Thyroid gland (tissue), 4 donors: ENCODE data around the gene LARP1B. TPM values are rescaled to one million over a fixed set of nuclear protein-coding genes. Genes with fewer than 3 reads are reported as not detected.

Experiments used
- DNase-seq, 2 donors: peaks; one replicate each; pipeline ENCODE4 v3.0.0-alpha.2; 2019
- H3K27ac ChIP-seq, 3 donors: fragments of 200-600 bp; sonication (generic); 1 replicate in 2 of 3; 2 replicates in 1 of 3; pipeline ENCODE4 v1.5.1; 2016 to 2019; ENCODE audit warnings: mild to moderate bottlenecking in 1 of 3, moderate library complexity in 1 of 3
- H3K27me3 ChIP-seq: fragments of 200-600 bp; sonication (generic); one replicate; pipeline ENCODE4 v1.5.1; 2019
- H3K36me3 ChIP-seq, 2 donors: fragments of 200-600 bp; sonication (generic); one replicate each; pipeline ENCODE4 v1.5.1; 2016 to 2019
- H3K4me1 ChIP-seq, 2 donors: fragments of 200-600 bp; sonication (generic); one replicate each; pipeline ENCODE4 v1.5.1; 2017 to 2019
- H3K4me3 ChIP-seq, 3 donors: fragments of 200-600 bp; sonication (generic); replicated peaks in 1 of 3; 1 replicate in 2 of 3; 2 replicates in 1 of 3; pipeline ENCODE4 v1.5.1; 2016; ENCODE audit warnings: mild to moderate bottlenecking in 1 of 3
- H3K9me3 ChIP-seq: fragments of 200-600 bp; sonication (generic); one replicate; pipeline ENCODE4 v1.5.1; 2017
- CTCF ChIP-seq, 6 experiments: fragments of 200-600 bp in 3 of 6; fragments of 450-650 bp in 3 of 6; sonication (generic) in 3 of 6; IDR thresholded peaks; one replicate each; pipeline ENCODE4 v1.5.1; 2016 to 2019; ENCODE audit warnings: antibody characterized with exemption in 6 of 6, mild to moderate bottlenecking in 2 of 6, inconsistent platforms in 1 of 6, moderate library complexity in 1 of 6
- POLR2A ChIP-seq, 2 donors: fragments of 450-650 bp; IDR thresholded peaks; one replicate each; pipeline ENCODE4 v1.6.1; 2017; ENCODE audit warnings: antibody characterized with exemption in 2 of 2, mild to moderate bottlenecking in 2 of 2, moderate library complexity in 1 of 2
- WGBS, 2 donors: methylation state at CpG; one replicate each; pipeline ENCODE4 v1.1.5; 2017; 5-methylcytosine and 5-hydroxymethylcytosine counted together
- intact Hi-C: fragments of 100-400 bp; cut with DNase I; formaldehyde crosslinking; loops from one replicate; pipeline ENCODE4 v1.15.1; 2023
- total RNA-seq, 4 donors: library from RNA; depleted of rRNA; stranded (reverse); fragments of >200 nt; gene quantifications; one replicate each; pipeline ENCODE4 v1.2.3, GENCODE V29; 2016

LARP1B gene
- total RNA-seq, 4 donors from 2014 or later, result 25.4 to 42.7 (median 33.4) TPM

DNA sequence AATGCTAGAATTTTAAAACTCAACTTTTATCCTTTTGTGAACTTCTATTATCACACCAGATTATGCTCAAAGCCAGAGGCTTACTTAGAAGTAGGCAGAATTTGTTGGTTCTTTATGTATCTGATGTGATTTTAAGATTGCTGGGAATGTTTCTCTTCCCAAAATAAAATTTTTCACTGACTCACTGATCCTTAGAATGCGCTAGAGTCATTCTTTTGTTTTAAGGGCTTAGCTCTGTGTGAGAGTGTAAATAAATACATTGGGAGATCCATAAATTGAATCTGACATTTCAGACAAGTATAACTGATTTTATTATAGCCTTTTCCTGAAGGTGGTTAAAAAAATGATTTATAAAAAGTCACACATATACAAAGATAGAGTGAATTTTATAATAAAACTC is 101.3 kb downstream of the LARP1B start:
- intact Hi-C loops, result no loop called here
- H3K36me3 ChIP-seq, result no peaks in the 10 kb centered on the region
- TF ChIP-seq CTCF (IDR thresholded peaks at IDR 0.05) (no peak), POLR2A (IDR thresholded peaks at IDR 0.05) (no peak)
- DNase-seq, result no peak
- no peaks in the 10 kb centered on the region for H3K4me1 ChIP-seq
- H3K4me3 ChIP-seq, result no peak overlapping the region
- H3K9me3 ChIP-seq, result no peaks in the 10 kb centered on the region
- no peak overlapping the region for H3K27ac ChIP-seq
- 97 to 98% methylated on average over 1 of the region's 1 CpG for WGBS, 2 donors
- no peaks in the 10 kb centered on the region for H3K27me3 ChIP-seq

GRCh38 chr4:128163177-128164117 is 102.3 kb downstream of the LARP1B start:
- no peak for DNase-seq
- Histone ChIP-seq H3K9me3 (no peaks in the 10 kb centered on the region), H3K4me1 (no peaks in the 10 kb centered on the region), H3K36me3 (no peaks in the 10 kb centered on the region), H3K4me3 (no peak overlapping the region), H3K27me3 (no peaks in the 10 kb centered on the region), H3K27ac (no peak overlapping the region)
- intact Hi-C loops, result no loop called here
- TF ChIP-seq POLR2A (IDR thresholded peaks at IDR 0.05), result no peak
- no peak for TF ChIP-seq CTCF (IDR thresholded peaks at IDR 0.05)
- WGBS, 2 donors, result 77 to 79% methylated on average over 4 of the region's 4 CpGs

DNA sequence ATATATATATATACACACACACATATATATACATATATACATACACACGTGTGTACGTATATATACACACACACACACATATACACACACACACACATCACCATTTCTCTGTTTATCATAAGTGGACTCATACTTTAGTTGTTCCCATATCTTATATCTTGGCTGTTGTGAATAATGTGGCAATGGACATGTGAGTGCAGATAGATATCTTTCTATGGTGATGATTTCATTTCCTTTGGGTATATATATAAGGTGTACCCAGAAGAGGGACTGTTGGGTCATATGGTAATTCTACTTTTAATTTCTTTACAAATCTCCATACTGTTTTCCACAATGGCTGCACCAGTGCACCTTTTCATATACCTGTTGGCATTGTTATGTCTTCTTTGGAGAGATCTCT is 105.9 kb downstream of the LARP1B start:
- no peak for DNase-seq
- Histone ChIP-seq H3K36me3 (no peaks in the 10 kb centered on the region), H3K4me3 (no peak overlapping the region), H3K27ac (no peak overlapping the region), H3K27me3 (no peaks in the 10 kb centered on the region), H3K4me1 (no peaks in the 10 kb centered on the region), H3K9me3 (no peaks in the 10 kb centered on the region)
- TF ChIP-seq POLR2A (IDR thresholded peaks at IDR 0.05) (no peak), CTCF (IDR thresholded peaks at IDR 0.05) (no peak)
- intact Hi-C loops, result no loop called here
- WGBS, 2 donors, result 84 to 92% methylated on average over 2 of the region's 2 CpGs

DNA sequence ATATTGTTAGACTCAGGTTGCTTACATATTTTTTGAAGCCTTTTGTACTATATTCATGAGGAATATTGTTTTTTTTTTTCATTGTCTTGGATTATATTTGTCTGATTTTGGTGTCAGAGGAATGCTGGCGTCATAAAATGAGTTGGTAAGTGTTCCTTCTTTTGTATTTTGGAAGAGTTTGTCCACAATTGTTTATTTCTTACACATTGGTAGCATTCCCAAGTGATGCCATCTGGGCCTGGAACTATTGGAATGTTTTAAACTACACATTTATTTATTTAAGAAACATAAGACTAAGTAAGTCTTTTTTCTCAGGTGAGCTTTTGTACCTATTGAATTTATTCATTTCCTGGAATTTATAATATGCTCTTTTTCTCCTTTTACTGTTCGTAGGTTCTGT is 107.6 kb downstream of the LARP1B start:
- DNase-seq, result no peak
- TF ChIP-seq CTCF (IDR thresholded peaks at IDR 0.05) (no peak), POLR2A (IDR thresholded peaks at IDR 0.05) (no peak)
- Histone ChIP-seq H3K27ac (no peak overlapping the region), H3K4me3 (no peak overlapping the region), H3K27me3 (no peaks in the 10 kb centered on the region), H3K9me3 (no peaks in the 10 kb centered on the region), H3K4me1 (no peaks in the 10 kb centered on the region), H3K36me3 (no peaks in the 10 kb centered on the region)
- WGBS, 2 donors, result 95 to 96% methylated on average over 2 of the region's 2 CpGs
- intact Hi-C loops, result no loop called here

DNA sequence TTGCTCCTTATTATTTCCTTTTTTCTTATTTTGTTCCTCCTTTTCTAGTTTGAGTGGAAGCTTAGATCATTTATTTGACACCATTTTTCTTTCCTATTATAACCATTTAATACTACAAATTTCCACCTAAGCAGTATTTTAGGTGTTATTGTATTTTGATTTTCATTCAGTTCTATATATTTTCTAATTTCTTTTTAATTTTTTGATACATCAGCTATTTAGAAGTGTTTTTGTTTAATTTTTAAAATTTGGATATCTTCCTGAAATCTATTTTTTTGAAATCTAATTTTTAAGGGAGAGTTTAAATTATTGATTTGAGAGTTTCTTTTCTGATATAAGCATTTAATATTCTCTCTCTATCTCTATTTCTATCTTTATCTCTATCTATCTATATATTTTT is 108.1 kb downstream of the LARP1B start:
- no peaks in the 10 kb centered on the region for H3K36me3 ChIP-seq
- DNase-seq, result no peak
- no peaks in the 10 kb centered on the region for H3K9me3 ChIP-seq
- no peak overlapping the region for H3K4me3 ChIP-seq
- TF ChIP-seq CTCF (IDR thresholded peaks at IDR 0.05), result no peak
- TF ChIP-seq POLR2A (IDR thresholded peaks at IDR 0.05), result no peak
- H3K4me1 ChIP-seq, result no peaks in the 10 kb centered on the region
- H3K27ac ChIP-seq, result no peak overlapping the region
- H3K27me3 ChIP-seq, result no peaks in the 10 kb centered on the region
- intact Hi-C loops, result no loop called here
